HG03558 (cell line): ENCODE measurements around the gene KRT36.

ENCODE experiments used
- ATAC-seq: cut with Tn5 transposase; IDR thresholded peaks from one replicate; pipeline ENCODE4 v1.9.1; 2021; ENCODE audit warnings: moderate number of reproducible peaks; ENCODE audit not compliant: unreplicated experiment; ENCODE audit errors: extremely low read depth

KRT36 gene

GRCh38 chr17:41522301-41523224, 32.9 kb upstream of the KRT36 start:
- ATAC-seq, result no peak

GRCh38 chr17:41521574-41522261, 32.0 kb upstream of the KRT36 start:
- no peak for ATAC-seq

- ATAC-seq, result no peak
Observed at GRCh38 chr17:41520821-41521521, 31.3 kb upstream of the KRT36 start.

GRCh38 chr17:41519501-41520224, 30.0 kb upstream of the KRT36 start:
- ATAC-seq, result no peak

GRCh38 chr17:41518789-41519449, 29.2 kb upstream of the KRT36 start, which contains the start of gene KRT15:
TSS of gene KRT15 (minus strand) at chr17:41518890. CDS start at chr17:41518827, 63 bp downstream.
- ATAC-seq, result no peak

GRCh38 chr17:41518031-41518430, 28.3 kb upstream of the KRT36 start:
- no peak for ATAC-seq

GRCh38 chr17:41516830-41517283, 27.1 kb upstream of the KRT36 start:
- no peak for ATAC-seq

GRCh38 chr17:41516147-41516829, 26.6 kb upstream of the KRT36 start:
- ATAC-seq, result no peak

GRCh38 chr17:41513168-41513547, 23.4 kb upstream of the KRT36 start:
- ATAC-seq, result no peak

GRCh38 chr17:41512546-41513167, 22.9 kb upstream of the KRT36 start:
- no peak for ATAC-seq

- ATAC-seq, result no peak
Observed at GRCh38 chr17:41511716-41512115, 22.0 kb upstream of the KRT36 start.

GRCh38 chr17:41511116-41511515, 21.4 kb upstream of the KRT36 start:
- no peak for ATAC-seq

GRCh38 chr17:41510251-41511065, 20.7 kb upstream of the KRT36 start:
- no peak for ATAC-seq

- ATAC-seq, result no peak
Observed at GRCh38 chr17:41507315-41507880, 17.7 kb upstream of the KRT36 start.

- ATAC-seq, result no peak
Observed at GRCh38 chr17:41505809-41506767, 16.4 kb upstream of the KRT36 start.
